ENCODE results near the gene PRH2. TPM values are rescaled to one million over a fixed set of nuclear protein-coding genes. Genes with fewer than 3 reads are reported as not detected.

PRH2 gene
- total and polyA plus RNA-seq, 2 of the 8 experiments (the other 6 are each of a cell fraction or from before 2014, with no cell fraction given) = not detected

GRCh38 chr12:10941916-10942607 lies 13.0 kb downstream of the PRH2 start:
- no peaks in the 10 kb centered on the region for H3K23me2 ChIP-seq (ENCODE audit: low read depth, low read length)
- H4K8ac ChIP-seq (ENCODE audit: extremely low read depth, insufficient read depth, low read length) = no peak overlapping the region
- H4K20me1 ChIP-seq (replicated peaks in 1 of 2; ENCODE audit: control insufficient read depth in 1 of 2, insufficient read depth in 2 of 2, low read length in 2 of 2) = no peaks in the 10 kb centered on the region
- H2BK15ac ChIP-seq (ENCODE audit: low read length) = no peak overlapping the region
- H2BK20ac ChIP-seq (ENCODE audit: low read length) = no peak overlapping the region
- FAIRE-seq = no peak
- H3K4me2 ChIP-seq (ENCODE audit: insufficient read depth in 1 of 2, low read depth in 2 of 2, low read length in 2 of 2) = 0 out of 4 replicates have a peak overlapping the region, but pooled peaks of 1 of the 2 experiments have one; percentile 12
- H2BK5ac ChIP-seq (ENCODE audit: low read depth, low read length) = peak overlapping the region; percentile 9; the same call in 1 of the 2 replicates
- H3K27me3 ChIP-seq (replicated peaks in 1 of 4; ENCODE audit: control insufficient read depth in 3 of 4, extremely low read depth in 1 of 4, insufficient read depth in 3 of 4, low read length in 3 of 4) = no peaks in the 10 kb centered on the region
- H2AK5ac ChIP-seq (ENCODE audit: low read depth, low read length) = no peak overlapping the region
- POLR2A ChIA-PET (ENCODE audit: partially characterized antibody) = no interaction called here
- H4K91ac ChIP-seq (replicated peaks; ENCODE audit: insufficient read length, low read length) = no peak overlapping the region
- CTCF ChIA-PET (ENCODE audit: partially characterized antibody) = interaction anchor here (0.9 to 2.0 kb wide), 6 partner anchors 8 to 544 kb away, joined by 3 to 8 read pairs (median 4); no protein-coding TSS in a partner anchor
- peaks cover 3 to 13% of the 10 kb centered on the region in 2 experiments; a peak in 3 of 4 replicates for H3K9me3 ChIP-seq (ENCODE audit: insufficient read depth in 2 of 2, low read depth in 1 of 2, low read length in 1 of 2)
- DNase-seq (ENCODE audit: low read depth in 1 of 2, low spot score in 2 of 2) = peak in 1 of 2 experiments; percentile 39
- H3K36me3 ChIP-seq (ENCODE audit: control insufficient read depth in 2 of 4, insufficient read depth in 4 of 4, low read length in 3 of 4) = no peaks in the 10 kb centered on the region; a peak in 1 of 8 replicates
- no peak overlapping the region for H2BK12ac ChIP-seq (ENCODE audit: low read depth, low read length)
- H3K9ac ChIP-seq (replicated peaks in 1 of 4; ENCODE audit: extremely low read depth in 1 of 4, low read depth in 3 of 4, low read length in 3 of 4) = no peak overlapping the region
- H3K4me1 ChIP-seq (replicated peaks in 1 of 4; ENCODE audit: control insufficient read depth in 3 of 4, insufficient read depth in 4 of 4, low read length in 3 of 4) = peaks cover 0 to 5% (median 0%) of the 10 kb centered on the region in 4 experiments; a peak in 3 of 7 replicates
- no peak overlapping the region for H3K23ac ChIP-seq (ENCODE audit: insufficient read length)
- H3K27ac ChIP-seq (ENCODE audit: low read depth, low read length) = no peak overlapping the region; the same call in 1 of the 2 replicates
- no peak overlapping the region for H3K14ac ChIP-seq (ENCODE audit: insufficient read length)
- no peak overlapping the region for H3K4me3 ChIP-seq (ENCODE audit: extremely low read depth in 1 of 4, insufficient read depth in 2 of 4, low read depth in 3 of 4, low read length in 4 of 4)
- H3K56ac ChIP-seq (replicated peaks; ENCODE audit: insufficient read length, low read depth, low read length) = no peak overlapping the region
- H3K79me2 ChIP-seq (ENCODE audit: control insufficient read depth in 1 of 2, insufficient read depth in 2 of 2, low read length in 2 of 2) = no peaks in the 10 kb centered on the region
- no peak overlapping the region for H2AFZ ChIP-seq (ENCODE audit: low read length)
- H3K4ac ChIP-seq (replicated peaks; ENCODE audit: insufficient read length, low read depth, low read length) = no peak overlapping the region
- TF ChIP-seq EZH2 (IDR thresholded peaks at IDR 0.05; ENCODE audit: low read depth, low read length, severe bottlenecking) (no peak), MAFK (IDR thresholded peaks at IDR 0.05; ENCODE audit: low read depth, low read length) (peak; percentile 72; the same call in 1 of the 2 replicates), BACH1 (IDR thresholded peaks at IDR 0.05; ENCODE audit: low read length) (peak; percentile 80)
- TF ChIP-seq, protein P1, sequence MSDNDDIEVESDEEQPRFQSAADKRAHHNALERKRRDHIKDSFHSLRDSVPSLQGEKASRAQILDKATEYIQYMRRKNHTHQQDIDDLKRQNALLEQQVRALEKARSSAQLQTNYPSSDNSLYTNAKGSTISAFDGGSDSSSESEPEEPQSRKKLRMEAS (IDR thresholded peaks at IDR 0.05) = 0 out of 2 replicates have a peak, but pooled peaks have one; percentile 19
- no peak overlapping the region for H2BK120ac ChIP-seq (replicated peaks; ENCODE audit: low read depth, low read length)
- no peak overlapping the region for H4K5ac ChIP-seq (ENCODE audit: insufficient read length, low read depth, low read length)
- WGBS, 2 experiments (ENCODE audit: extremely low coverage in 1 of 2, insufficient coverage in 1 of 2, insufficient read length in 1 of 2, insufficient replicate concordance in 2 of 2, low coverage in 1 of 2, low lambda C conversion rate in 2 of 2, missing lambda C conversion rate in 1 of 2) = 86% methylated on average over 4 of the region's 4 CpGs; no CpG with 5 or more reads in 1 of the 2 experiments
- H3K79me1 ChIP-seq (ENCODE audit: low read depth, low read length) = no peaks in the 10 kb centered on the region; the same call in 1 of the 2 replicates
- H3K18ac ChIP-seq (ENCODE audit: extremely low read depth, low read length) = no peak overlapping the region
